Thyroid gland (tissue), 4 donors: ENCODE results near the gene WIPF2. TPM values are rescaled to one million over a fixed set of nuclear protein-coding genes. Genes with fewer than 3 reads are reported as not detected.
A peak's percentile ranks its signal among the peaks of the same experiment; 100 is the strongest.
"Not testable (repeated sequence)": the region's sequence is repeated elsewhere in the genome, so short reads cannot be mapped to it uniquely, and the experiment has no call there.

Experiments used
- DNase-seq, 2 donors: peaks; one replicate each; pipeline ENCODE4 v3.0.0-alpha.2; 2019
- H3K27ac ChIP-seq, 3 donors: fragments of 200-600 bp; sonication (generic); 1 replicate in 2 of 3; 2 replicates in 1 of 3; pipeline ENCODE4 v1.5.1; 2016 to 2019; ENCODE audit warnings: mild to moderate bottlenecking in 1 of 3, moderate library complexity in 1 of 3
- H3K27me3 ChIP-seq: fragments of 200-600 bp; sonication (generic); one replicate; pipeline ENCODE4 v1.5.1; 2019
- H3K36me3 ChIP-seq, 2 donors: fragments of 200-600 bp; sonication (generic); one replicate each; pipeline ENCODE4 v1.5.1; 2016 to 2019
- H3K4me1 ChIP-seq, 2 donors: fragments of 200-600 bp; sonication (generic); one replicate each; pipeline ENCODE4 v1.5.1; 2017 to 2019
- H3K4me3 ChIP-seq, 3 donors: fragments of 200-600 bp; sonication (generic); replicated peaks in 1 of 3; 1 replicate in 2 of 3; 2 replicates in 1 of 3; pipeline ENCODE4 v1.5.1; 2016; ENCODE audit warnings: mild to moderate bottlenecking in 1 of 3
- H3K9me3 ChIP-seq: fragments of 200-600 bp; sonication (generic); one replicate; pipeline ENCODE4 v1.5.1; 2017
- POLR2A ChIP-seq, 2 donors: fragments of 450-650 bp; IDR thresholded peaks; one replicate each; pipeline ENCODE4 v1.6.1; 2017; ENCODE audit warnings: antibody characterized with exemption in 2 of 2, mild to moderate bottlenecking in 2 of 2, moderate library complexity in 1 of 2
- WGBS, 2 donors: methylation state at CpG; one replicate each; pipeline ENCODE4 v1.1.5; 2017; 5-methylcytosine and 5-hydroxymethylcytosine counted together
- intact Hi-C: fragments of 100-400 bp; cut with DNase I; formaldehyde crosslinking; loops from one replicate; pipeline ENCODE4 v1.15.1; 2023
- total RNA-seq, 4 donors: library from RNA; depleted of rRNA; stranded (reverse); fragments of >200 nt; gene quantifications; one replicate each; pipeline ENCODE4 v1.2.3, GENCODE V29; 2016
- TF ChIP-seq, protein P1 (sequence below), 6 experiments: fragments of 200-600 bp in 3 of 6; fragments of 450-650 bp in 3 of 6; sonication (generic) in 3 of 6; IDR thresholded peaks; one replicate each; pipeline ENCODE4 v1.5.1; 2016 to 2019; ENCODE audit warnings: antibody characterized with exemption in 6 of 6, mild to moderate bottlenecking in 2 of 6, inconsistent platforms in 1 of 6, moderate library complexity in 1 of 6

WIPF2 gene
- total RNA-seq, 4 donors from 2014 or later = 13.2 to 14.6 (median 14.5) TPM

DNA sequence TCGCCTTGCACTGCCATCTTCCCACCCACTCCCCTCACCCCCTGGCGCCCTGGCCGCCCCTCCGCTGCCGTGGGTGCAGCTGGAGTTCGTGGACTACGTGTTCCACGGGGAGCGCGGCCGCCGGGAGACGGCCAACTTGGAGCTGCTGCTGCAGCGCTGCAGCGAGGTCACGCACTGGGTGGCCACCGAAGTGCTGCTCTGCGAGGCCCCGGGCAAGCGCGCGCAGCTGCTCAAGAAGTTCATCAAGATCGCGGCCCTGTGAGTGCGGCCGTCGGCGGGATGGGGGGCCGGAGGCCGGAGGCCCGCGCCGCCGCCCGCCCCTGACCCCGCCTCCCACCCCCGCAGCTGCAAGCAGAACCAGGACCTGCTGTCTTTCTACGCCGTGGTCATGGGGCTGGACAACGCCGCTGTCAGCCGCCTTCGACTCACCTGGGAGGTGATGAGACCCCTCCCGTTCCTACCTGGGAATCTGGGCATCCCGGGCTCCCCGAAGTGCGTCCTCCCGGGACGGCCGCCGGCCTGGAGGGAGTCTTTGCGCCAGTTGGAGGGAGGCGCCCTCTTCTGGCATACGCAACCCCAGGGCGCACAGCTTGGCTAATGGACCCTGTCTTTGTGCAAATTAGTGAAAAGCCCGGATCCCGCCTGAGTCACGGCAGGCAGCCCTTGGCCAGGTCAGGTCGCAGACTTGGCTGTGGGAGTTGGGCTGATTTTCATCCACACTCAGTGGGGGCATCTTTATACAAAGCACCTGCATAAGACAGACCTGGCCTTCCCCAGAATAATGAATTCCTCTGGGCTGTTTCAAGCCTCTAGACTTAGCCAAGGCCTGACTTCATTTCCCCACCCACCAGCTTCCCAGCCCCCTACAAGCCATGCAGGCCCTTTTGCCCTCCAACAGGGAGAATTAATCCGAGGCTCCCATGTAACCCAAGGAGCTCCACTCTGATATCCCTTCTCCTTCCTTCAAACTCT, 27.6 kb upstream of the WIPF2 start:
- intact Hi-C loops = no loop called here
- peak overlapping the region in 2 of 3 donors; percentile 30 to 53 for H3K4me3 ChIP-seq
- H3K27me3 ChIP-seq = no peaks in the 10 kb centered on the region
- H3K27ac ChIP-seq = peak overlapping the region in 1 of 3 donors; percentile 37
- no peaks in the 10 kb centered on the region for H3K36me3 ChIP-seq
- peaks cover 0 to 12% of the 10 kb centered on the region in 2 donors for H3K4me1 ChIP-seq
- no peaks in the 10 kb centered on the region for H3K9me3 ChIP-seq
- TF ChIP-seq POLR2A (IDR thresholded peaks at IDR 0.05) = no peak
- TF ChIP-seq, protein P1, sequence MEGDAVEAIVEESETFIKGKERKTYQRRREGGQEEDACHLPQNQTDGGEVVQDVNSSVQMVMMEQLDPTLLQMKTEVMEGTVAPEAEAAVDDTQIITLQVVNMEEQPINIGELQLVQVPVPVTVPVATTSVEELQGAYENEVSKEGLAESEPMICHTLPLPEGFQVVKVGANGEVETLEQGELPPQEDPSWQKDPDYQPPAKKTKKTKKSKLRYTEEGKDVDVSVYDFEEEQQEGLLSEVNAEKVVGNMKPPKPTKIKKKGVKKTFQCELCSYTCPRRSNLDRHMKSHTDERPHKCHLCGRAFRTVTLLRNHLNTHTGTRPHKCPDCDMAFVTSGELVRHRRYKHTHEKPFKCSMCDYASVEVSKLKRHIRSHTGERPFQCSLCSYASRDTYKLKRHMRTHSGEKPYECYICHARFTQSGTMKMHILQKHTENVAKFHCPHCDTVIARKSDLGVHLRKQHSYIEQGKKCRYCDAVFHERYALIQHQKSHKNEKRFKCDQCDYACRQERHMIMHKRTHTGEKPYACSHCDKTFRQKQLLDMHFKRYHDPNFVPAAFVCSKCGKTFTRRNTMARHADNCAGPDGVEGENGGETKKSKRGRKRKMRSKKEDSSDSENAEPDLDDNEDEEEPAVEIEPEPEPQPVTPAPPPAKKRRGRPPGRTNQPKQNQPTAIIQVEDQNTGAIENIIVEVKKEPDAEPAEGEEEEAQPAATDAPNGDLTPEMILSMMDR (IDR thresholded peaks at IDR 0.05) = peak; percentile 37 to 66 (median 51)
- DNase-seq = peak; percentile 82 to 84
- 4 to 8% methylated on average over 19 to 27 of the region's 60 CpGs for WGBS, 2 donors

DNA sequence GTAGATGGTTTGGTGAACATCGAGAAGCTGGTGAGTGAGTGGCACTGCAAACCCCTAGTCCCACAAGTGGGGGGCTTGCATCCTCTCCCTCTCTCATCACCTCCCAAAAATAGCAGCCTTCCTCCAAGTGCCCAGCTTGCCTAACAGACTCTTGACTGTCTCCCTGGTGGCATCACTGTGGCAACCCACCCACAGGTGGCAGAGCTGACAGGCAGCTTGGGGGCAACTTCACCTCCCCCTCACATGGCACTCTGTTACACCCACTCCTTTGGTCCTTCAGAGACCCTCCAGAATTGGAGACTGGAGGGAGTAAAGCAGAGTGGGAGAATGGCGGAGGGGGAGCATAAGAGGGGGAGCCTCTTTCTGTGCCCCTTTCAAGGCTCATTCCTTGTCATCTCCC, 26.1 kb upstream of the WIPF2 start:
- 96 to 100% methylated on average over 2 of the region's 2 CpGs for WGBS, 2 donors

DNA sequence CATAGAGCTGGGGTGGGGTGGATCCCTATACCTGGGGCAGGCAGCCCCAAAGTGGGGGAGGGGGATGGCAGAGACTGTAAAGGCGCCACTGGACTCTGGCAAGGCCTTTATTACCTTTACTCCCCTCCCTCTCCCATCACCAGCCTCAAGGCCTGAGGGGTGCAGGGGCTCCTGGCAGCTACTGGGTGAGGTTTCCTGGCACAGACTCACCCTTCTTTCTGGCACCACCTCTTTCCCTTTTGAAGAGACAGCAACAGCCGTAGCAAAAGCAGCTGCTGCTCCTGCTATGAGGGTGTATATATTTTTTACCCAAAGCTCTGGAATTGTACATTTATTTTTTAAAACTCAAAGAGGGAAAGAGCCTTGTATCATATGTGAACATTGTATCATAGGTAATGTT, 24.3 kb upstream of the WIPF2 start:
- Histone ChIP-seq H3K9me3 (no peaks in the 10 kb centered on the region), H3K4me1 (peaks cover 0 to 12% of the 10 kb centered on the region in 2 donors), H3K4me3 (no peak overlapping the region), H3K36me3 (no peaks in the 10 kb centered on the region), H3K27ac (no peak overlapping the region), H3K27me3 (no peaks in the 10 kb centered on the region)
- WGBS, 2 donors = 76 to 77% methylated on average over 2 of the region's 2 CpGs
- intact Hi-C loops = no loop called here
- no peak for DNase-seq
- TF ChIP-seq, protein P1 (IDR thresholded peaks at IDR 0.05) = no peak
- TF ChIP-seq POLR2A (IDR thresholded peaks at IDR 0.05) = no peak

More for the DNA sequence above, 26.1 kb upstream of the WIPF2 start:
- no peaks in the 10 kb centered on the region for H3K9me3 ChIP-seq
- H3K27ac ChIP-seq = no peak overlapping the region
- TF ChIP-seq, protein P1 (IDR thresholded peaks at IDR 0.05) = no peak
- no peak for TF ChIP-seq POLR2A (IDR thresholded peaks at IDR 0.05)
- intact Hi-C loops = no loop called here
- H3K4me1 ChIP-seq = peaks cover 0 to 12% of the 10 kb centered on the region in 2 donors
- no peaks in the 10 kb centered on the region for H3K36me3 ChIP-seq
- H3K4me3 ChIP-seq = no peak overlapping the region
- H3K27me3 ChIP-seq = no peaks in the 10 kb centered on the region
- no peak for DNase-seq

DNA sequence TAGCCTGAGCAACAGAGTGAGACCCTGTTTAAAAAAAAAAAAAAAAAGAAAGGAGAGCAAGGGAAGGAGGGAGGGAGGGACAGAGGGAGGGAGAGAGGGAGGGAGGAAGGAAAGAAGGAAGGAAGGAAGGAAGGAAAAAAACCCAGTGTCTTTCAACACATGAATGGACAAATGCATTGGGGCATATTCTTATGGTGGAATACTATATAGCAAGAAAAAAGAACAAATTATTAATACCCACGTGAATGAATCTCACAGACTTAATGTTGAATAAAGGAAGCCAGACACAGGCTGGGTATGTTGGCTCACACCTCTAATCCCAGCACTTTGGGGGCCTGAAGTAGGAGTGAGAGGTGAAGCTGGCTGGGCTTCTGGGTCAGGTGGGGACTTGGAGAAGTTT, 21.6 kb upstream of the WIPF2 start:
- H3K4me1 ChIP-seq = no peaks in the 10 kb centered on the region
- WGBS, 2 donors = 75 to 87% methylated on average over 1 of the region's 1 CpG
- TF ChIP-seq, protein P1 (IDR thresholded peaks at IDR 0.05) = no peak
- TF ChIP-seq POLR2A (IDR thresholded peaks at IDR 0.05) = no peak
- H3K27me3 ChIP-seq = no peaks in the 10 kb centered on the region
- no peak for DNase-seq
- H3K27ac ChIP-seq = no peak overlapping the region
- H3K36me3 ChIP-seq = no peaks in the 10 kb centered on the region
- intact Hi-C loops = no loop called here
- no peak overlapping the region for H3K4me3 ChIP-seq
- no peaks in the 10 kb centered on the region for H3K9me3 ChIP-seq

DNA sequence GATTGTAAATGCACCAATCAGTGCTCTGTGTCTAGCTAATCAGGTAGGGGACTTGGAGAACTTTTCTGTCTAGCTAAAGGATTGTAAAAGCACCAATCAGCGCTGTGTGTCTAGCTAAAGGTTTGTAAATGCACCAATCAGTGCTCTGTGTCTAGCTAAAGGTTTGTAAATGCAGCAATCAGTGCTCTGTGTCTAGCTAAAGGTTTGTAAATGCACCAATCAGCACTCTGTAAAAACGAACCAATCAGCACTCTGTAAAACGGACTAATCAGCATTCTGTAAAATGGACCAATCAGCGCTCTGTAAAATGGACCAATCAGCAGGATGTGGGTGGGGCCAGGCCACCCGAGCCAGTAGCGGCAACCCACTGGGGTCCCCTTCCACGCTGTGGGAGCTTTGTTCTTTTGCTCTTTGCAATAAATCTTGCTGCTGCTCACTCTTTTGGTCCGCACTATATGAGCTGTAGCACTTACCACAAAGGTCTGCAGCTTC, 21.1 kb upstream of the WIPF2 start:
- intact Hi-C loops, H3K4me3 ChIP-seq, H3K27me3 ChIP-seq, H3K9me3 ChIP-seq, DNase-seq, H3K27ac ChIP-seq, H3K4me1 ChIP-seq, H3K36me3 ChIP-seq: not testable (repeated sequence)
- WGBS, 2 donors = 76 to 80% methylated on average over 8 of the region's 8 CpGs
